Breast epithelium (tissue), 3 donors: ENCODE results near the gene FKBP14.
"Not testable (repeated sequence)": the region's sequence is repeated elsewhere in the genome, so short reads cannot be mapped to it uniquely, and the experiment has no call there.

Experiments used
- CTCF ChIP-seq, 3 donors: fragments of 450-650 bp; IDR thresholded peaks; one replicate each; pipeline ENCODE4 v1.5.1; 2016 to 2017; ENCODE audit warnings: antibody characterized with exemption in 3 of 3, mild to moderate bottlenecking in 3 of 3, moderate library complexity in 3 of 3
- POLR2A ChIP-seq: fragments of 450-650 bp; IDR thresholded peaks from one replicate; pipeline ENCODE4 v1.6.1; 2016; ENCODE audit warnings: antibody characterized with exemption, mild to moderate bottlenecking, moderate library complexity
- POLR2AphosphoS5 ChIP-seq, 3 donors: sonication (generic); formaldehyde crosslinking; IDR thresholded peaks; one replicate each; pipeline ENCODE4 v1.6.1; 2017; ENCODE audit warnings: antibody characterized with exemption in 3 of 3

GRCh38 chr7:29961611-29962010 is 64.9 kb downstream of the FKBP14 start:
- TF ChIP-seq CTCF (IDR thresholded peaks at IDR 0.05); POLR2AphosphoS5 (IDR thresholded peaks at IDR 0.05); POLR2A: not testable (repeated sequence)
